Brain microvascular endothelial cell (primary cell): Measurements from ENCODE around the gene TLE3.

ENCODE experiments used
- DNase-seq: peaks from one replicate; pipeline ENCODE4 v3.0.0-alpha.2; 2020
- H3K27ac ChIP-seq: fragments of 250-450 bp; sonication (Bioruptor Pico); 2 replicates; pipeline ENCODE4 v1.5.1; 2020; ENCODE audit warnings: mild to moderate bottlenecking, moderate library complexity
- H3K27me3 ChIP-seq: fragments of 250-450 bp; sonication (Bioruptor Pico); replicated peaks from 2 replicates; pipeline ENCODE4 v1.5.1; 2020; ENCODE audit warnings: mild to moderate bottlenecking
- H3K36me3 ChIP-seq: fragments of 250-450 bp; sonication (Bioruptor Pico); replicated peaks from 2 replicates; pipeline ENCODE4 v1.5.1; 2020; ENCODE audit warnings: mild to moderate bottlenecking
- H3K4me3 ChIP-seq: 2 replicates; pipeline ENCODE4 v1.5.1; 2011; ENCODE audit warnings: low read depth, mild to moderate bottlenecking, control low read depth, low read length, moderate library complexity
- CTCF ChIP-seq: IDR thresholded peaks from 2 replicates; pipeline ENCODE4 v1.5.1; 2011; ENCODE audit warnings: low read depth, mild to moderate bottlenecking, moderate library complexity, low read length, control low read depth, inconsistent platforms; ENCODE audit errors: missing control alignments
- in situ Hi-C: cut with HindIII; loops from 2 replicates; pipeline ENCODE4 v1.10.0; 2017; ENCODE audit warnings: low sequenced_read_pairs, low pct_ligation_motif_present

The TLE3 gene

GRCh38 chr15:70053716-70054229, 43.9 kb downstream of the TLE3 start:
- in situ Hi-C loops = no loop called here
- H3K27me3 ChIP-seq = no peaks in the 10 kb centered on the region
- H3K4me3 ChIP-seq = no peak overlapping the region
- no peak for TF ChIP-seq CTCF
- no peak overlapping the region for H3K27ac ChIP-seq
- peaks cover 91% of the 10 kb centered on the region for H3K36me3 ChIP-seq
- DNase-seq = no peak

GRCh38 chr15:70053001-70053715, 44.6 kb downstream of the TLE3 start:
- no peak for DNase-seq
- Histone ChIP-seq H3K27me3 (no peaks in the 10 kb centered on the region), H3K27ac (no peak overlapping the region), H3K36me3 (peaks cover 85% of the 10 kb centered on the region), H3K4me3 (no peak overlapping the region)
- in situ Hi-C loops = no loop called here
- no peak for TF ChIP-seq CTCF

GRCh38 chr15:70051948-70052633, 45.6 kb downstream of the TLE3 start:
- Histone ChIP-seq H3K36me3 (peaks cover 74% of the 10 kb centered on the region), H3K4me3 (no peak overlapping the region), H3K27me3 (no peaks in the 10 kb centered on the region), H3K27ac (no peak overlapping the region)
- in situ Hi-C loops = no loop called here
- no peak for TF ChIP-seq CTCF
- no peak for DNase-seq

GRCh38 chr15:70050970-70051369, 46.7 kb downstream of the TLE3 start:
- in situ Hi-C loops = no loop called here
- H3K36me3 ChIP-seq = peaks cover 63% of the 10 kb centered on the region
- no peak for DNase-seq

GRCh38 chr15:70050441-70050840, 47.3 kb downstream of the TLE3 start:
- no peaks in the 10 kb centered on the region for H3K27me3 ChIP-seq
- no peak overlapping the region for H3K4me3 ChIP-seq
- no peak for DNase-seq
- in situ Hi-C loops = no loop called here
- H3K36me3 ChIP-seq = peaks cover 58% of the 10 kb centered on the region
- no peak for TF ChIP-seq CTCF
- no peak overlapping the region for H3K27ac ChIP-seq

More at GRCh38 chr15:70050970-70051369, 46.7 kb downstream of the TLE3 start:
- no peak for TF ChIP-seq CTCF
- Histone ChIP-seq H3K27me3 (no peaks in the 10 kb centered on the region), H3K27ac (no peak overlapping the region), H3K4me3 (no peak overlapping the region)
